ENCODE data around the gene RABGAP1L. TPM values are rescaled to one million over a fixed set of nuclear protein-coding genes. Genes with fewer than 3 reads are reported as not detected.
A peak's percentile ranks its signal among the peaks of the same experiment; 100 is the strongest.

RABGAP1L gene
- total and polyA plus RNA-seq, 4 donors = 4.8 to 53.5 (median 18.8) TPM

DNA sequence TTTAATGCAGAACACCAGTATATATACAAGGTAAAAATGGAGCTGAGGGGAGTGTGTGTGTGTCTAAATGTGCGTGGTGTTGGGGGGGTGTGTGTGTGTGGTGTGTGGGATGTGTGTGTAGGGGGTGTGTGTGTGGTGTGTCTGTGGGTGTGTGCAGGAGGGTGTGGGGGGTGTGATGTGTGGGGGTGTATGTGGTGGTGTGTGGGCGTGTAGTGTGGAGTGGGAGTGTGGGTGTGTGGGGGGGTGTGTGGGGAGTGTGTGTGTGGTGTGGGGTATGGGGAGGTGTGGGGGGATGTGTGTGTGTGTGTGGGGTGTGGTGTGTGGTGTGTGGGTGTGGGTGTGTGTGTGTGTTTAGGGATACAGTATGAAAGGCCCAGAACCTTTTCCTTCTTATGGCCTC, 638.1 kb downstream of the RABGAP1L start:
- WGBS = 97% methylated on average over 2 of the region's 2 CpGs
- Histone ChIP-seq H3K4me3 (ENCODE audit: low read depth in 1 of 3, low read length in 3 of 3) (no peak overlapping the region), H3K9me3 (ENCODE audit: control insufficient read depth in 4 of 4, low read length in 3 of 4) (no peaks in the 10 kb centered on the region), H3K4me1 (ENCODE audit: control insufficient read depth in 4 of 4, insufficient read depth in 4 of 4, low read length in 3 of 4) (peaks cover 0 to 15% (median 3%) of the 10 kb centered on the region in 4 donors), H3K36me3 (ENCODE audit: control insufficient read depth in 4 of 4, insufficient read depth in 3 of 4, low read depth in 1 of 4, low read length in 3 of 4) (no peaks in the 10 kb centered on the region), H3K27ac (ENCODE audit: low read depth in 1 of 2, low read length in 2 of 2) (no peak overlapping the region), H3K9ac (ENCODE audit: low read depth in 1 of 2, low read length in 2 of 2) (no peak overlapping the region), H3K27me3 (ENCODE audit: control insufficient read depth in 4 of 4, insufficient read depth in 4 of 4, low read length in 3 of 4) (no peaks in the 10 kb centered on the region)
- TF ChIP-seq FOXA2 (IDR thresholded peaks at IDR 0.05) (no peak), RAD21 (IDR thresholded peaks at IDR 0.05) (no peak)
- no peak for DNase-seq (ENCODE audit: low spot score)

DNA sequence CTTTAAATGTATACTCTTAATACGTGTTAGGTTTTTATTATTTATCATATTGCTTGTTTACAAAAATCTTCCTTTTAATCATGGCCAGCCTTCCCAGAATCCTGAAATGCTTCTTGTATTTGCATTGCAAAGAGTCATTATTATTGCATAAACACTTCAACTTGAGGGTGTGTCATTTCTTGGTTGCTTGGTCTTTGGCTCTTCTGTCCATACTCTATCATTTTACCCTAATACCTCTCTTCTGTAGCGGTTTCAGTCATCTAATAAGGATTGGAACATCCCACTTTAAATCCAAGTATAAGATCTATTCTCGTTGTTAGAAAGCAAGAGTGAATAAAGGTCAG, 639.8 kb downstream of the RABGAP1L start:
- Histone ChIP-seq H3K4me3 (ENCODE audit: low read depth in 1 of 3, low read length in 3 of 3) (peak overlapping the region in 1 of 3 donors; percentile 56), H3K36me3 (ENCODE audit: control insufficient read depth in 4 of 4, insufficient read depth in 3 of 4, low read depth in 1 of 4, low read length in 3 of 4) (no peaks in the 10 kb centered on the region), H3K4me1 (ENCODE audit: control insufficient read depth in 4 of 4, insufficient read depth in 4 of 4, low read length in 3 of 4) (peaks cover 0 to 15% (median 3%) of the 10 kb centered on the region in 4 donors), H3K27ac (ENCODE audit: low read depth in 1 of 2, low read length in 2 of 2) (peak overlapping the region; percentile 9 to 85), H3K27me3 (ENCODE audit: control insufficient read depth in 4 of 4, insufficient read depth in 4 of 4, low read length in 3 of 4) (no peaks in the 10 kb centered on the region), H3K9ac (ENCODE audit: low read depth in 1 of 2, low read length in 2 of 2) (peak overlapping the region in 1 of 2 donors; percentile 1), H3K9me3 (ENCODE audit: control insufficient read depth in 4 of 4, low read length in 3 of 4) (no peaks in the 10 kb centered on the region)
- WGBS = 50% methylated on average over 3 of the region's 3 CpGs
- DNase-seq (ENCODE audit: low spot score) = no peak
- TF ChIP-seq YY1 (IDR thresholded peaks at IDR 0.05) (no peak), FOXA1 (IDR thresholded peaks at IDR 0.05) (no peak), MAX (IDR thresholded peaks at IDR 0.05) (no peak), CTCF (IDR thresholded peaks at IDR 0.05; ENCODE audit: low read depth, low read length, missing input control) (no peak)

- TF ChIP-seq ATF3 (IDR thresholded peaks at IDR 0.05) = no peak
- TF ChIP-seq GABPA (IDR thresholded peaks at IDR 0.05 in 1 of 2, conservative IDR thresholded peaks at IDR 0.05 in 1 of 2) = no peak
- no peak for TF ChIP-seq FOXA2 (IDR thresholded peaks at IDR 0.05)
- no peak for TF ChIP-seq HNF4G (IDR thresholded peaks at IDR 0.05)
- no peak for TF ChIP-seq MAX (IDR thresholded peaks at IDR 0.05)
- TF ChIP-seq NR2F2 (IDR thresholded peaks at IDR 0.05) = no peak
- TF ChIP-seq FOXA1 (IDR thresholded peaks at IDR 0.05) = no peak
- TF ChIP-seq, protein P1, sequence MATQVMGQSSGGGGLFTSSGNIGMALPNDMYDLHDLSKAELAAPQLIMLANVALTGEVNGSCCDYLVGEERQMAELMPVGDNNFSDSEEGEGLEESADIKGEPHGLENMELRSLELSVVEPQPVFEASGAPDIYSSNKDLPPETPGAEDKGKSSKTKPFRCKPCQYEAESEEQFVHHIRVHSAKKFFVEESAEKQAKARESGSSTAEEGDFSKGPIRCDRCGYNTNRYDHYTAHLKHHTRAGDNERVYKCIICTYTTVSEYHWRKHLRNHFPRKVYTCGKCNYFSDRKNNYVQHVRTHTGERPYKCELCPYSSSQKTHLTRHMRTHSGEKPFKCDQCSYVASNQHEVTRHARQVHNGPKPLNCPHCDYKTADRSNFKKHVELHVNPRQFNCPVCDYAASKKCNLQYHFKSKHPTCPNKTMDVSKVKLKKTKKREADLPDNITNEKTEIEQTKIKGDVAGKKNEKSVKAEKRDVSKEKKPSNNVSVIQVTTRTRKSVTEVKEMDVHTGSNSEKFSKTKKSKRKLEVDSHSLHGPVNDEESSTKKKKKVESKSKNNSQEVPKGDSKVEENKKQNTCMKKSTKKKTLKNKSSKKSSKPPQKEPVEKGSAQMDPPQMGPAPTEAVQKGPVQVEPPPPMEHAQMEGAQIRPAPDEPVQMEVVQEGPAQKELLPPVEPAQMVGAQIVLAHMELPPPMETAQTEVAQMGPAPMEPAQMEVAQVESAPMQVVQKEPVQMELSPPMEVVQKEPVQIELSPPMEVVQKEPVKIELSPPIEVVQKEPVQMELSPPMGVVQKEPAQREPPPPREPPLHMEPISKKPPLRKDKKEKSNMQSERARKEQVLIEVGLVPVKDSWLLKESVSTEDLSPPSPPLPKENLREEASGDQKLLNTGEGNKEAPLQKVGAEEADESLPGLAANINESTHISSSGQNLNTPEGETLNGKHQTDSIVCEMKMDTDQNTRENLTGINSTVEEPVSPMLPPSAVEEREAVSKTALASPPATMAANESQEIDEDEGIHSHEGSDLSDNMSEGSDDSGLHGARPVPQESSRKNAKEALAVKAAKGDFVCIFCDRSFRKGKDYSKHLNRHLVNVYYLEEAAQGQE (IDR thresholded peaks at IDR 0.05) = no peak
- no peak for TF ChIP-seq YY1 (IDR thresholded peaks at IDR 0.05)
- TF ChIP-seq SP1 (IDR thresholded peaks at IDR 0.05) = no peak
- no peak for TF ChIP-seq CTCF (IDR thresholded peaks at IDR 0.05; ENCODE audit: low read depth, low read length, missing input control)
- no peak for TF ChIP-seq EGR1 (IDR thresholded peaks at IDR 0.05; ENCODE audit: low read depth in 2 of 2)
- no peak for TF ChIP-seq HNF4A (conservative IDR thresholded peaks at IDR 0.05)
- TF ChIP-seq RAD21 (IDR thresholded peaks at IDR 0.05) = no peak
- no peak for TF ChIP-seq RXRA (IDR thresholded peaks at IDR 0.05)
- TF ChIP-seq JUND (IDR thresholded peaks at IDR 0.05) = no peak
- no peak for TF ChIP-seq TAF1 (conservative IDR thresholded peaks at IDR 0.05)
- Histone ChIP-seq H3K36me3 (ENCODE audit: control insufficient read depth in 4 of 4, insufficient read depth in 3 of 4, low read depth in 1 of 4, low read length in 3 of 4) (no peaks in the 10 kb centered on the region), H3K27me3 (ENCODE audit: control insufficient read depth in 4 of 4, insufficient read depth in 4 of 4, low read length in 3 of 4) (no peaks in the 10 kb centered on the region), H3K4me1 (ENCODE audit: control insufficient read depth in 4 of 4, insufficient read depth in 4 of 4, low read length in 3 of 4) (peaks cover 0 to 15% (median 3%) of the 10 kb centered on the region in 4 donors), H3K9ac (ENCODE audit: low read depth in 1 of 2, low read length in 2 of 2) (peak overlapping the region; percentile 79 to 82), H3K27ac (ENCODE audit: low read depth in 1 of 2, low read length in 2 of 2) (peak overlapping the region; percentile 9 to 85), H3K9me3 (ENCODE audit: control insufficient read depth in 4 of 4, low read length in 3 of 4) (no peaks in the 10 kb centered on the region), H3K4me3 (ENCODE audit: low read depth in 1 of 3, low read length in 3 of 3) (peak overlapping the region; percentile 56 to 74 (median 57))
- no peak for DNase-seq (ENCODE audit: low spot score)
- WGBS = 28% methylated on average over 10 of the region's 10 CpGs
Measured at GRCh38 chr1:174800216-174800851, 641.0 kb downstream of the RABGAP1L start.

All from liver (tissue), 9 donors.